ENCODE data around the gene CASZ1.

Gene CASZ1

GRCh38 chr1:10782491-10783244 lies 13.8 kb downstream of the CASZ1 start:
- Histone ChIP-seq H3K27me3 (ENCODE audit: insufficient read depth, low read length) (peaks cover 16% of the 10 kb centered on the region), H3K4me1 (ENCODE audit: insufficient read depth, low read length) (peaks cover 14% of the 10 kb centered on the region), H3K4me3 (ENCODE audit: low read length) (no peak overlapping the region), H3K9me3 (ENCODE audit: low read length) (peaks cover 2% of the 10 kb centered on the region), H3K36me3 (ENCODE audit: insufficient read depth, low read length) (no peaks in the 10 kb centered on the region), H2AFZ (ENCODE audit: low read depth, low read length) (no peak overlapping the region)

DNA sequence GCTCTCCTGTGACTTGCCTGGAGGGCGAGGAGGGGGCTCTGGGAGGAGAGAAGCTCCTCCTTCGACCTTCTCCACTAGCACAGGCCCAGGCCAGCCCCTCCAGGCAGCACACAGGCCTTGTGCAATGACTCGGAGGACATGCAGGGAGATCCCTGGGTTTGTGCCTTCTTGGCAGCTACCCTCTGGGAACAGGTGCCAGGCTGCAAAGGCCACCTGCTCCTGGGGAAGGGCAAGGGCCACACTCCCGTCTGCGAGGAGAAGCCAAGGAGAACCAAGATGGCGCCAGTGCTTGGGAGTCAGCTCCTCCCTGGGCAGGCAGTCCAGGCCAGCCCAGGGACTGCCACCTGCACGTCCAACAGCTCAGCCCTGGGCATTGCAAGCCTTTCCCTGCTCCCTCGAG lies 15.3 kb downstream of the CASZ1 start:
- Histone ChIP-seq H3K4me1 (ENCODE audit: insufficient read depth, low read length) (peaks cover 14% of the 10 kb centered on the region), H2AFZ (ENCODE audit: low read depth, low read length) (no peak overlapping the region), H3K9me3 (ENCODE audit: low read length) (peaks cover 2% of the 10 kb centered on the region), H3K27me3 (ENCODE audit: insufficient read depth, low read length) (peaks cover 3% of the 10 kb centered on the region), H3K36me3 (ENCODE audit: insufficient read depth, low read length) (no peaks in the 10 kb centered on the region), H3K4me3 (ENCODE audit: low read length) (no peak overlapping the region)

DNA sequence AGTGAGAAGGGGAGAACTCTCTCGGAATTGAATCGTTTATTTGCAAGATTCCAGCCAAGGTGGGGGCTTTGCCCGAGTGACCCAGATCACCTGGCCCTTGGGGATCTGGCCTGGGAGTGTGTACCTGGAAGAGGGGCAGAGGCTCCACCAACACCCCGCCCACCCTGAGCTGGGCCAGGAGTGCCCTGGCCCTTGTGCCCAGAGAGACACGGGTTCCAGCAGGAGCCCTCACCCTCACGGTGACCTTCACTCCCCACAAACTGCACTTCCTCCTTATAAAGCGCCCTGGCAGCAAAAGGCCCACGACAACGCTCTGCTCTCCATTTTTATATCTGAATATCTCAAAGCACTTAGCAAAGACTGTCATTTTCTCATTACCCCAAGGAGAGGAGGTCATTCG lies 16.6 kb downstream of the CASZ1 start:
- H3K9me3 ChIP-seq (ENCODE audit: low read length): peaks cover 2% of the 10 kb centered on the region
- no peak overlapping the region for H3K4me3 ChIP-seq (ENCODE audit: low read length)
- H3K4me1 ChIP-seq (ENCODE audit: insufficient read depth, low read length): peaks cover 14% of the 10 kb centered on the region
- H3K27me3 ChIP-seq (ENCODE audit: insufficient read depth, low read length): peaks cover 3% of the 10 kb centered on the region
- H2AFZ ChIP-seq (ENCODE audit: low read depth, low read length): no peak overlapping the region
- no peaks in the 10 kb centered on the region for H3K36me3 ChIP-seq (ENCODE audit: insufficient read depth, low read length)

GRCh38 chr1:10779201-10779600 lies 17.2 kb downstream of the CASZ1 start:
- Histone ChIP-seq H3K9me3 (ENCODE audit: low read length) (peaks cover 5% of the 10 kb centered on the region), H3K4me1 (ENCODE audit: insufficient read depth, low read length) (peaks cover 14% of the 10 kb centered on the region), H3K4me3 (ENCODE audit: low read length) (no peak overlapping the region), H2AFZ (ENCODE audit: low read depth, low read length) (no peak overlapping the region), H3K27me3 (ENCODE audit: insufficient read depth, low read length) (peaks cover 3% of the 10 kb centered on the region), H3K36me3 (ENCODE audit: insufficient read depth, low read length) (no peaks in the 10 kb centered on the region)

- Histone ChIP-seq H2AFZ (ENCODE audit: low read depth, low read length) (no peak overlapping the region), H3K9me3 (ENCODE audit: low read length) (peaks cover 5% of the 10 kb centered on the region), H3K27me3 (ENCODE audit: insufficient read depth, low read length) (peaks cover 3% of the 10 kb centered on the region), H3K4me3 (ENCODE audit: low read length) (no peak overlapping the region), H3K4me1 (ENCODE audit: insufficient read depth, low read length) (peaks cover 14% of the 10 kb centered on the region), H3K36me3 (ENCODE audit: insufficient read depth, low read length) (no peaks in the 10 kb centered on the region)
These were observed 17.8 kb downstream of the CASZ1 start for GRCh38 chr1:10778640-10779039.

DNA sequence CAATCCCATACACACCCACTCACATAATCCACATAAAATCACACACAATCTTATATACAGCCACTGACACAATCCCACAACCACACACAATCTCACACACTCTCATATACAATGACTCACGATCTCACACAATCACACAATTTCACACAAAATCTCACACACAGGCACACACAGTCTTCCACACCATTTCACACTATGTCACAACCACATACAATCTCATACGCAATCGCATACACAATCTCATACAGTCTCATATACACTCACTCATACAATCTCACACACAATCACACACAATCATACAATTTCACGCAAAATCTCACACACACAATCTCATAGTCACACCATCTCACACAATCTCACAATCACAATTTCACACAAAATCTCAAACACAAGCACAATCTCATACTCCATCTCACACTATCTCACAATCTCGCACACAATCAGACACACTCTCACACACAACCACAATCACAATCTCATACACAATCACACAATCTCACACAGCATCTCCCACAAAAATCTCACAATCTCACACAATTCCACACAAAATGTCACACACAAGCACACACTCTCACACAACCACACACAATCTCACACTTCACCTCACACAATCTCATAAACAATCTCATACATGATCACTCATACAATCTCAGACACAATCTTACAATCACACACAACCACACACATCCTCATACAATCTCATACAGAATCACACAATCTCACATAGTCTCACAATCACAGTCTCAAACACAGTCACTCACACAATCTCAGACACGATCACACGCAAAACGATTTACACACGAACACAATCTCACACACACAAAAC lies 18.5 kb downstream of the CASZ1 start:
- Histone ChIP-seq H3K4me3 (ENCODE audit: low read length) (no peak overlapping the region), H3K36me3 (ENCODE audit: insufficient read depth, low read length) (no peaks in the 10 kb centered on the region), H3K27me3 (ENCODE audit: insufficient read depth, low read length) (peaks cover 3% of the 10 kb centered on the region), H3K9me3 (ENCODE audit: low read length) (peaks cover 5% of the 10 kb centered on the region), H2AFZ (ENCODE audit: low read depth, low read length) (no peak overlapping the region), H3K4me1 (ENCODE audit: insufficient read depth, low read length) (peaks cover 11% of the 10 kb centered on the region)

DNA sequence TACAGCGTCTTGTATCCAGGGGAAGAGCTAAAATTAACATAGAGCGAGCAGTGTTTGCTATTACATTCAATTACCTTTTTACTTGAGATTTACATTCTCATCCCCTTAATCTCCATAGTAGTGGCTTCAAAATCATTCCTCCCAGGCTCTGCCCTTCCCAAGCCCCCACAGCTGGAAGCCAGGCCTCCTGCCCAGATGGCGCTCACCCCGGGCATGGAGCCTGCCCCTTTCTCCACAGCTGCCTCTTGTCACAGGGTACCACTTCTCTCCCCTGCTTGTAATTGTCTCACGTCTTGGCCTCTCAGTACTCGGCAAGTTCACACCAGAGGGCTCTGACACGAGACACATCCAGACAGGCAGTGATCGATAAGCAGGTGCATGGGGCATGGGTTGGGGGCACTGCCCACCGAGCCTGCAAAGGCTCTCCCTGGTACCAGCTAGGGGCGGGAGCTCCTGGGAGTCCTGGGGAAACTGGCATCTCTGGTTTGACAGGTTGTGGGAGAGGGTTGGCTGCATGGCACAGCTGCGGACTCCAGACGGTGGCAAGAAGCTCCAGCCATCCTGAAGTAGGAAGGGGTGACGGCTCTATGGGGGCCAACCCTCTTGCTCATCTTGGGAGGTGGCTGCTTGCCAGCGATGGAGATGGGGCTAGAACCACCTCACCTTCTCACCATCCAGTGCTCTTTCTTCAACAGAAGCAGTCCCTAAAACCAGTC lies 20.1 kb downstream of the CASZ1 start:
- Histone ChIP-seq H3K4me1 (ENCODE audit: insufficient read depth, low read length) (no peaks in the 10 kb centered on the region), H3K36me3 (ENCODE audit: insufficient read depth, low read length) (no peaks in the 10 kb centered on the region), H3K27me3 (ENCODE audit: insufficient read depth, low read length) (peaks cover 3% of the 10 kb centered on the region), H3K9me3 (ENCODE audit: low read length) (peaks cover 5% of the 10 kb centered on the region), H2AFZ (ENCODE audit: low read depth, low read length) (no peak overlapping the region), H3K4me3 (ENCODE audit: low read length) (no peak overlapping the region)

DNA sequence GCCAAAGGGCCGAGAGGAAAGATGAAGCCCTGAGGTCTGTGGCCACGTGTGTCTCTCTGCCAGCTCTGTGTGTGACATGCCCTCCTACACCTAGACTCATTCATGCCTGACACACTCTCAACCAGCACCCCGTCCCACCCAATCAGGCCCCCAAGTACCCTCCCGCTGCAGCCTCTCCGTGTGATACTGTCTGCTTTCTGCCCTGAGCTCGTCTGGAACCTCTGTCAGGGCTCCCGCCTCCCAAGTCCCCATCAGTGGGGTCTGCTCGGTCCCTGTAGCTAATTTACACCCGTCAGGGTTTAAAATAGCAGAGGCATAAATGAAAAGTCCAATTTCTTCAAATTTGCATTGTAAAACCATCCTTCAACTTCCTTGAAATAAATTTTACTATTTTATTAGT lies 20.7 kb downstream of the CASZ1 start:
- Histone ChIP-seq H3K4me3 (ENCODE audit: low read length) (no peak overlapping the region), H3K27me3 (ENCODE audit: insufficient read depth, low read length) (peaks cover 4% of the 10 kb centered on the region), H3K36me3 (ENCODE audit: insufficient read depth, low read length) (no peaks in the 10 kb centered on the region), H2AFZ (ENCODE audit: low read depth, low read length) (no peak overlapping the region), H3K4me1 (ENCODE audit: insufficient read depth, low read length) (peaks cover 2% of the 10 kb centered on the region), H3K9me3 (ENCODE audit: low read length) (peaks cover 5% of the 10 kb centered on the region)

GRCh38 chr1:10774615-10775310 lies 21.7 kb downstream of the CASZ1 start:
- Histone ChIP-seq H3K36me3 (ENCODE audit: insufficient read depth, low read length) (no peaks in the 10 kb centered on the region), H3K27me3 (ENCODE audit: insufficient read depth, low read length) (peaks cover 7% of the 10 kb centered on the region), H3K9me3 (ENCODE audit: low read length) (peaks cover 5% of the 10 kb centered on the region)

GRCh38 chr1:10773851-10774614 lies 22.4 kb downstream of the CASZ1 start:
- peaks cover 3% of the 10 kb centered on the region for H3K4me1 ChIP-seq (ENCODE audit: insufficient read depth, low read length)
- H2AFZ ChIP-seq (ENCODE audit: low read depth, low read length): no peak overlapping the region
- no peaks in the 10 kb centered on the region for H3K36me3 ChIP-seq (ENCODE audit: insufficient read depth, low read length)
- peaks cover 7% of the 10 kb centered on the region for H3K27me3 ChIP-seq (ENCODE audit: insufficient read depth, low read length)
- H3K4me3 ChIP-seq (ENCODE audit: low read length): no peak overlapping the region
- peaks cover 5% of the 10 kb centered on the region for H3K9me3 ChIP-seq (ENCODE audit: low read length)

More at GRCh38 chr1:10774615-10775310, 21.7 kb downstream of the CASZ1 start:
- Histone ChIP-seq H3K4me1 (ENCODE audit: insufficient read depth, low read length) (peaks cover 3% of the 10 kb centered on the region), H3K4me3 (ENCODE audit: low read length) (no peak overlapping the region), H2AFZ (ENCODE audit: low read depth, low read length) (no peak overlapping the region)

- H3K36me3 ChIP-seq (ENCODE audit: insufficient read depth, low read length): no peaks in the 10 kb centered on the region
- H2AFZ ChIP-seq (ENCODE audit: low read depth, low read length): no peak overlapping the region
- H3K9me3 ChIP-seq (ENCODE audit: low read length): peaks cover 5% of the 10 kb centered on the region
- peaks cover 7% of the 10 kb centered on the region for H3K27me3 ChIP-seq (ENCODE audit: insufficient read depth, low read length)
- H3K4me3 ChIP-seq (ENCODE audit: low read length): no peak overlapping the region
- H3K4me1 ChIP-seq (ENCODE audit: insufficient read depth, low read length): peaks cover 3% of the 10 kb centered on the region
These were observed 23.1 kb downstream of the CASZ1 start for GRCh38 chr1:10773376-10773775.

- peaks cover 7% of the 10 kb centered on the region for H3K27me3 ChIP-seq (ENCODE audit: insufficient read depth, low read length)
- H3K9me3 ChIP-seq (ENCODE audit: low read length): peaks cover 2% of the 10 kb centered on the region
- H3K36me3 ChIP-seq (ENCODE audit: insufficient read depth, low read length): no peaks in the 10 kb centered on the region
These were observed 23.7 kb downstream of the CASZ1 start for GRCh38 chr1:10772711-10773110.

More at GRCh38 chr1:10772711-10773110, 23.7 kb downstream of the CASZ1 start:
- Histone ChIP-seq H3K4me3 (ENCODE audit: low read length) (no peak overlapping the region), H2AFZ (ENCODE audit: low read depth, low read length) (no peak overlapping the region), H3K4me1 (ENCODE audit: insufficient read depth, low read length) (peaks cover 3% of the 10 kb centered on the region)
